ENCODE measurements around the gene CACTIN. TPM values are rescaled to one million over a fixed set of nuclear protein-coding genes. Genes with fewer than 3 reads are reported as not detected.

CACTIN gene
- total and polyA plus RNA-seq, 2 of the 8 experiments (the other 6 are each of a cell fraction or from before 2014, with no cell fraction given), result 25.8 to 29.9 TPM

DNA sequence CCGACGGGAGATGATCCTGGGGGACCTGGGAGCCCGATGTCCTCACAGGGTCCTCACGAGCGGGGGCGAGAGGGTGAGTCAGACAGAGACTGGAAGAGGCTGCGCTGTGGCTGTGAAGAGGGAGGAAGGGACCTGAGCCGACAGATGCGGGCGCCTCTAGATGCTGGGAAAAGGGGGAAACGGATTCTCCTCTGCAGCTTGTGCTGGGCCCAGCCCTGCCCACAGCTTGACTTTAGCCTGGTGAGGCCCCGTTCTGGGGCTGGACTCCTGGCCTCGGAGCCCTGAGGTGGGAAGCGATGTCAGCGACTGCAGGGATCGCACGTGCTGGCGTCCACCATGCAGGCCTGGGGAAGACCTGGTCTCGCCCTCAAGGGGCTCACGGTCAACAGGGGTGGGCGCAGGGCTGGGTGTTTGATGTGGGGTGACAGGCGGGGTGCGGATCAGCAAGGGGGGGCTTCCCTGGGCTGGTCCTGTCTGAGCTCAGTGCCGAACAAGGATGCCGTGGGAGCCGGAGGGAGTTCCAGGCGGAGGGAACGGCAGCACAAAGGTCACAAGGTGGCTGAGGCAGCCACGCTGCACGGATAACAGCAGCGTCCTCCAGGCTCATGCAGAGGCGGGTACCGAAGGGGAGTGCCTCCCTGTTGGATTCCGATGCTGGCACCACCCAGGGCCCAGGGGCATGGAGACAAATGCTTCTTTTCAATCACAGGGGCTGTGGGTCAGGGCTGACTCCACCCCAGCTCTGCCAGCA, 41.9 kb upstream of the CACTIN start:
- H3K79me1 ChIP-seq (ENCODE audit: low read depth, low read length), result peaks cover 9% of the 10 kb centered on the region; the same call in 1 of the 2 replicates
- H3K23ac ChIP-seq (ENCODE audit: insufficient read length), result no peak overlapping the region
- H3K9me3 ChIP-seq (ENCODE audit: insufficient read depth in 2 of 2, low read depth in 1 of 2, low read length in 1 of 2), result no peaks in the 10 kb centered on the region
- no peak overlapping the region for H3K4me2 ChIP-seq (ENCODE audit: insufficient read depth in 1 of 2, low read depth in 2 of 2, low read length in 2 of 2)
- no peak overlapping the region for H2AK5ac ChIP-seq (ENCODE audit: low read depth, low read length)
- WGBS, 2 experiments (ENCODE audit: extremely low coverage in 1 of 2, insufficient coverage in 1 of 2, insufficient read length in 1 of 2, insufficient replicate concordance in 2 of 2, low coverage in 1 of 2, low lambda C conversion rate in 2 of 2, missing lambda C conversion rate in 1 of 2), result 87% methylated on average over 27 of the region's 34 CpGs; no CpG with 5 or more reads in 1 of the 2 experiments
- H3K18ac ChIP-seq (ENCODE audit: extremely low read depth, low read length), result no peak overlapping the region
- ChIA-PET POLR2A (ENCODE audit: partially characterized antibody) (interaction anchor here (0.7 kb wide), 1 partner anchor 29 kb away, joined by 3 read pairs; no protein-coding TSS in a partner anchor), CTCF (ENCODE audit: partially characterized antibody) (interaction anchor here (1.0 to 5.8 kb wide), 8 partner anchors 10 to 82 kb away, joined by 3 to 110 read pairs (median 8); partner anchors contain the start of genes PIP5K1C and TJP3)
- H2BK20ac ChIP-seq (ENCODE audit: low read length), result no peak overlapping the region
- no peak overlapping the region; the same call in 1 of the 2 replicates for H3K27ac ChIP-seq (ENCODE audit: low read depth, low read length)
- peaks cover 0 to 3% of the 10 kb centered on the region in 2 experiments; a peak in 1 of 4 replicates for H3K79me2 ChIP-seq (ENCODE audit: control insufficient read depth in 1 of 2, insufficient read depth in 2 of 2, low read length in 2 of 2)
- no peak overlapping the region for H2AFZ ChIP-seq (ENCODE audit: low read length)
- FAIRE-seq, result no peak
- H4K8ac ChIP-seq (ENCODE audit: extremely low read depth, insufficient read depth, low read length), result peak overlapping the region; percentile 31
- no peak overlapping the region for H3K56ac ChIP-seq (replicated peaks; ENCODE audit: insufficient read length, low read depth, low read length)
- peaks cover 0 to 7% (median 4%) of the 10 kb centered on the region in 4 experiments; a peak in 1 of 8 replicates for H3K36me3 ChIP-seq (ENCODE audit: control insufficient read depth in 2 of 4, insufficient read depth in 4 of 4, low read length in 3 of 4)
- H3K4ac ChIP-seq (replicated peaks; ENCODE audit: insufficient read length, low read depth, low read length), result no peak overlapping the region
- no peak overlapping the region for H2BK12ac ChIP-seq (ENCODE audit: low read depth, low read length)
- H3K27me3 ChIP-seq (replicated peaks in 1 of 4; ENCODE audit: control insufficient read depth in 3 of 4, extremely low read depth in 1 of 4, insufficient read depth in 3 of 4, low read length in 3 of 4), result no peaks in the 10 kb centered on the region
- H3K4me1 ChIP-seq (replicated peaks in 1 of 4; ENCODE audit: control insufficient read depth in 3 of 4, insufficient read depth in 4 of 4, low read length in 3 of 4), result peaks cover 0 to 21% (median 10%) of the 10 kb centered on the region in 4 experiments; a peak in 5 of 7 replicates
- no peak overlapping the region for H3K9ac ChIP-seq (replicated peaks in 1 of 4; ENCODE audit: extremely low read depth in 1 of 4, low read depth in 3 of 4, low read length in 3 of 4)
- no peak for DNase-seq (ENCODE audit: low read depth in 1 of 2, low spot score in 2 of 2)
- H4K91ac ChIP-seq (replicated peaks; ENCODE audit: insufficient read length, low read length), result no peak overlapping the region
- H4K5ac ChIP-seq (ENCODE audit: insufficient read length, low read depth, low read length), result no peak overlapping the region
- H3K14ac ChIP-seq (ENCODE audit: insufficient read length), result no peak overlapping the region
- H3K4me3 ChIP-seq (ENCODE audit: extremely low read depth in 1 of 4, insufficient read depth in 2 of 4, low read depth in 3 of 4, low read length in 4 of 4), result no peak overlapping the region
- H2BK5ac ChIP-seq (ENCODE audit: low read depth, low read length), result peak overlapping the region; percentile 60; the same call in 1 of the 2 replicates
- peaks cover 2% of the 10 kb centered on the region; the same call in 1 of the 2 replicates for H3K23me2 ChIP-seq (ENCODE audit: low read depth, low read length)
- H2BK120ac ChIP-seq (replicated peaks; ENCODE audit: low read depth, low read length), result no peak overlapping the region
- no peak overlapping the region for H2BK15ac ChIP-seq (ENCODE audit: low read length)
- peaks cover 8 to 38% of the 10 kb centered on the region in 2 experiments for H4K20me1 ChIP-seq (replicated peaks in 1 of 2; ENCODE audit: control insufficient read depth in 1 of 2, insufficient read depth in 2 of 2, low read length in 2 of 2)
- no peak for TF ChIP-seq POLR2AphosphoS5 (IDR thresholded peaks at IDR 0.05; ENCODE audit: low read depth, low read length)
- TF ChIP-seq GTF2F1 (IDR thresholded peaks at IDR 0.05; ENCODE audit: borderline replicate concordance, low read depth, low read length), result no peak
- TF ChIP-seq, protein P1, sequence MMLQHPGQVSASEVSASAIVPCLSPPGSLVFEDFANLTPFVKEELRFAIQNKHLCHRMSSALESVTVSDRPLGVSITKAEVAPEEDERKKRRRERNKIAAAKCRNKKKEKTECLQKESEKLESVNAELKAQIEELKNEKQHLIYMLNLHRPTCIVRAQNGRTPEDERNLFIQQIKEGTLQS (IDR thresholded peaks at IDR 0.05; ENCODE audit: insufficient read depth, low read depth, low read length), result no peak
- TF ChIP-seq TEAD4 (IDR thresholded peaks at IDR 0.05; ENCODE audit: low read depth, low read length), result no peak
- TF ChIP-seq JUN (IDR thresholded peaks at IDR 0.05; ENCODE audit: low read depth, low read length), result no peak
- no peak for TF ChIP-seq NRF1 (IDR thresholded peaks at IDR 0.05; ENCODE audit: low read depth, low read length)
- no peak for TF ChIP-seq HDAC2 (IDR thresholded peaks at IDR 0.05; ENCODE audit: borderline replicate concordance in 1 of 2, low read depth in 2 of 2, low read length in 2 of 2)
- no peak for TF ChIP-seq PHF8 (conservative IDR thresholded peaks at IDR 0.05; ENCODE audit: low read depth, low read length)
- no peak for TF ChIP-seq CREB1 (IDR thresholded peaks at IDR 0.05)
- no peak for TF ChIP-seq CHD2 (IDR thresholded peaks at IDR 0.05; ENCODE audit: low read length)
